Activated naive CD4-positive, alpha-beta T cell treated with anti-CD3 and anti-CD28 coated beads for 36 hours (primary cell): ENCODE results near the gene UMAD1. TPM values are rescaled to one million over a fixed set of nuclear protein-coding genes. Genes with fewer than 3 reads are reported as not detected.

Source experiments
- CTCF ChIA-PET: fragments of 350-600 bp; sonication (Branson Sonifier 250); formaldehyde crosslinking; loops from one replicate; lab custom pipeline; 2021; ENCODE audit warnings: antibody characterized with exemption; lab: Charles Lee
- DNase-seq: peaks from one replicate; pipeline ENCODE4 v3.0.0-alpha.2; 2020
- H3K27ac Mint-ChIP-seq: one replicate; pipeline ENCODE4 v1.8.0; 2021; ENCODE audit warnings: mild to moderate bottlenecking, mixed read lengths
- H3K27me3 Mint-ChIP-seq: one replicate; pipeline ENCODE4 v1.8.0; 2021; ENCODE audit warnings: low read depth, mixed read lengths
- H3K36me3 Mint-ChIP-seq: one replicate; pipeline ENCODE4 v1.8.0; 2021; ENCODE audit warnings: low read depth, mixed read lengths
- H3K4me1 Mint-ChIP-seq: one replicate; pipeline ENCODE4 v1.8.0; 2021; ENCODE audit warnings: low read depth, mixed read lengths
- H3K4me3 Mint-ChIP-seq: one replicate; pipeline ENCODE4 v1.8.0; 2021; ENCODE audit warnings: mild to moderate bottlenecking, moderate library complexity, mixed read lengths
- H3K9me3 Mint-ChIP-seq: one replicate; pipeline ENCODE4 v1.8.0; 2021; ENCODE audit warnings: mixed read lengths
- intact Hi-C: fragments of 100-400 bp; cut with micrococcal nuclease; formaldehyde crosslinking; loops from one replicate; pipeline ENCODE4 v1.15.1; 2023
- total RNA-seq, 2 experiments: library from RNA; stranded (reverse); gene quantifications; one replicate each; pipeline ENCODE4 v1.2.3, GENCODE V29; 2021

The UMAD1 gene
- total RNA-seq, 2 experiments from 2014 or later: 13.8 to 14.3 TPM

DNA sequence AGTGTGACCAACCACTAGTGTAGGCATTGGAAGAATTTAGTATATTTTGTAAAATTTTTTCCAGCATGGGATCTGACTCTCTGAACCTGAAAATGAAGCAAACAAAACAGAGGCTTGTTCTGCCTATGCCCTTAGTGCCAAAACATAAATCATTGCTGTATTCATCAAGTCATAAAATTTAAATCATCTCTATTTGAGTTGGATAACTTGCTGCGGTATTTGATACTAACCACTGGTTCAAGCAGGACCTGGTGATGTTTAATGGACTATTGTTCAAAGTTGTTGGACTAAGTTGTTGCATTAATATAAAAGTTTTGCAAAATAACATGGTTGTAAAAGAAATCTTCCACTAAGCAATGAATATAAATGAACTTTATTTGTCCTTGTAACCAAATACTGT is 97.6 kb downstream of the UMAD1 start:
- Mint-ChIP-seq H3K27ac (no peak overlapping the region), H3K9me3 (no peaks in the 10 kb centered on the region), H3K27me3 (no peaks in the 10 kb centered on the region), H3K36me3 (peaks cover 3% of the 10 kb centered on the region), H3K4me3 (no peak overlapping the region), H3K4me1 (peaks cover 9% of the 10 kb centered on the region)
- CTCF ChIA-PET: interaction anchor here (1.5 kb wide), 1 partner anchor 498 kb away, joined by 3 read pairs; no protein-coding TSS in a partner anchor
- no peak for DNase-seq
- intact Hi-C loops: no loop called here

DNA sequence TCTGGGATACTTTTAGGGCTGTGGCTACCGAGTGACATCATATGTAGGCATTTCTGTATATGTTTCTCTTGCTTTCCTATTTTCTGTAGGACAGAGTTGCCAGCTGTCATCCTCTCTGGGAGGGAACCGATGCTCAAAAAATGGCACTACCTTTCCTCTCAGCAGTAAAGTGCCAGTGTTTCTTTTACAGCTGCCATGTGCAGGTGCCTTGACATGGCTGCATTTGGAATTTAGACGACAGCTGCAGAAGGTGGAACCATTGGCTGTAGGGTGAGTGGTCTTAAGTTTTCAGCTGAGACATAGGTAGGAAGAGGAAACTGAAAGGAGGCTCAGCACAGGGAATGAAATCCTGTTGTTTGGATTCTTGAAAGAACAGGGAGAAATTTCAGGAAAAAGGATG is 98.1 kb downstream of the UMAD1 start:
- intact Hi-C loops: no loop called here
- Mint-ChIP-seq H3K4me1 (peaks cover 9% of the 10 kb centered on the region), H3K4me3 (no peak overlapping the region), H3K36me3 (peaks cover 3% of the 10 kb centered on the region), H3K27ac (no peak overlapping the region), H3K27me3 (no peaks in the 10 kb centered on the region), H3K9me3 (no peaks in the 10 kb centered on the region)
- no peak for DNase-seq
- CTCF ChIA-PET: interaction anchor here (1.5 kb wide), 1 partner anchor 497 kb away, joined by 3 read pairs; no protein-coding TSS in a partner anchor

- intact Hi-C loops: no loop called here
- no peak overlapping the region for H3K27ac Mint-ChIP-seq
- H3K27me3 Mint-ChIP-seq: no peaks in the 10 kb centered on the region
Observed at GRCh38 chr7:7739204-7740036, 98.9 kb downstream of the UMAD1 start.

GRCh38 chr7:7740037-7740355 is 99.4 kb downstream of the UMAD1 start:
- DNase-seq: no peak
- Mint-ChIP-seq H3K27ac (no peak overlapping the region), H3K9me3 (no peaks in the 10 kb centered on the region), H3K36me3 (peaks cover 3% of the 10 kb centered on the region), H3K27me3 (no peaks in the 10 kb centered on the region), H3K4me1 (peaks cover 9% of the 10 kb centered on the region), H3K4me3 (no peak overlapping the region)
- CTCF ChIA-PET: interaction anchor here (0.6 kb wide), 1 partner anchor 237 kb away, joined by 3 read pairs; no protein-coding TSS in a partner anchor
- intact Hi-C loops: no loop called here

More at GRCh38 chr7:7739204-7740036, 98.9 kb downstream of the UMAD1 start:
- H3K9me3 Mint-ChIP-seq: no peaks in the 10 kb centered on the region
- H3K4me3 Mint-ChIP-seq: no peak overlapping the region
- DNase-seq: no peak
- peaks cover 9% of the 10 kb centered on the region for H3K4me1 Mint-ChIP-seq
- H3K36me3 Mint-ChIP-seq: peaks cover 3% of the 10 kb centered on the region
- CTCF ChIA-PET: interaction anchor here (0.6 to 1.5 kb wide), 2 partner anchors 237 to 496 kb away, joined by 3 read pairs; no protein-coding TSS in a partner anchor

GRCh38 chr7:7742223-7742622 is 101.7 kb downstream of the UMAD1 start:
- no peaks in the 10 kb centered on the region for H3K9me3 Mint-ChIP-seq
- no peaks in the 10 kb centered on the region for H3K27me3 Mint-ChIP-seq
- no peak for DNase-seq
- intact Hi-C loops: no loop called here
- H3K36me3 Mint-ChIP-seq: peaks cover 3% of the 10 kb centered on the region
- peaks cover 14% of the 10 kb centered on the region for H3K4me1 Mint-ChIP-seq
- H3K4me3 Mint-ChIP-seq: no peak overlapping the region
- H3K27ac Mint-ChIP-seq: no peak overlapping the region
- CTCF ChIA-PET: interaction anchor here (0.6 kb wide), 1 partner anchor 23 kb away, joined by 3 read pairs; no protein-coding TSS in a partner anchor

GRCh38 chr7:7745258-7745657 is 104.7 kb downstream of the UMAD1 start:
- no peaks in the 10 kb centered on the region for H3K9me3 Mint-ChIP-seq
- intact Hi-C loops: no loop called here
- peaks cover 5% of the 10 kb centered on the region for H3K4me1 Mint-ChIP-seq
- H3K36me3 Mint-ChIP-seq: no peaks in the 10 kb centered on the region
- CTCF ChIA-PET: interaction anchor here (0.8 kb wide), 1 partner anchor 64 kb away, joined by 3 read pairs; no protein-coding TSS in a partner anchor
- H3K27ac Mint-ChIP-seq: no peak overlapping the region
- H3K27me3 Mint-ChIP-seq: no peaks in the 10 kb centered on the region
- H3K4me3 Mint-ChIP-seq: no peak overlapping the region
- no peak for DNase-seq

GRCh38 chr7:7745966-7746365 is 105.4 kb downstream of the UMAD1 start:
- intact Hi-C loops: no loop called here
- Mint-ChIP-seq H3K27me3 (no peaks in the 10 kb centered on the region), H3K36me3 (no peaks in the 10 kb centered on the region), H3K4me1 (peaks cover 5% of the 10 kb centered on the region), H3K9me3 (no peaks in the 10 kb centered on the region), H3K27ac (no peak overlapping the region), H3K4me3 (no peak overlapping the region)
- CTCF ChIA-PET: no interaction called here
- no peak for DNase-seq

DNA sequence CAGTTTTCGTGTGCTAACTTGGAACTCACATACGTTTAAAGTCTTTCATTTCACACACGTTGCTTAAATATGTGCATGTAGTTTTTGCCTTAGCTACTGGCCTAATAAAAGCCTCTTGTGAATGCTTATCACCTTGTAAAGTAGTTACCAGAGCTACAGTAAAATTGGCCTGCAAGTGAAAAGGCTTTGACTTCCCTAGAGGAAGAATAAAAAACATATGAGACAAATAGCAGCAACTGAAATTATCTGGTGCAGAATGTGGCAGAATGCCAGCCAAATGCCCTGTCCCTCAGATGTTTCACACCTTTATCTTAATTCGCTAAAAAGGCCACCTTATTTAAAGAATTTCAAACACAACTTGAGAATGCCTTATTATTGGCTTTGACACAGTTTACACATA is 105.9 kb downstream of the UMAD1 start:
- CTCF ChIA-PET: no interaction called here
- Mint-ChIP-seq H3K36me3 (no peaks in the 10 kb centered on the region), H3K4me3 (no peak overlapping the region), H3K4me1 (peaks cover 9% of the 10 kb centered on the region), H3K27me3 (no peaks in the 10 kb centered on the region), H3K27ac (no peak overlapping the region), H3K9me3 (no peaks in the 10 kb centered on the region)
- DNase-seq: no peak
- intact Hi-C loops: no loop called here

- no peak overlapping the region for H3K27ac Mint-ChIP-seq
- no peak overlapping the region for H3K4me3 Mint-ChIP-seq
- peaks cover 7% of the 10 kb centered on the region for H3K36me3 Mint-ChIP-seq
- DNase-seq: no peak
- no peaks in the 10 kb centered on the region for H3K9me3 Mint-ChIP-seq
- H3K4me1 Mint-ChIP-seq: peaks cover 8% of the 10 kb centered on the region
- no peaks in the 10 kb centered on the region for H3K27me3 Mint-ChIP-seq
- CTCF ChIA-PET: interaction anchor here (0.6 to 1.5 kb wide), 4 partner anchors 10 to 784 kb away, joined by 3 to 5 read pairs (median 3); no protein-coding TSS in a partner anchor
- intact Hi-C loops: no loop called here
Observed at GRCh38 chr7:7750571-7751242, 110.2 kb downstream of the UMAD1 start.

DNA sequence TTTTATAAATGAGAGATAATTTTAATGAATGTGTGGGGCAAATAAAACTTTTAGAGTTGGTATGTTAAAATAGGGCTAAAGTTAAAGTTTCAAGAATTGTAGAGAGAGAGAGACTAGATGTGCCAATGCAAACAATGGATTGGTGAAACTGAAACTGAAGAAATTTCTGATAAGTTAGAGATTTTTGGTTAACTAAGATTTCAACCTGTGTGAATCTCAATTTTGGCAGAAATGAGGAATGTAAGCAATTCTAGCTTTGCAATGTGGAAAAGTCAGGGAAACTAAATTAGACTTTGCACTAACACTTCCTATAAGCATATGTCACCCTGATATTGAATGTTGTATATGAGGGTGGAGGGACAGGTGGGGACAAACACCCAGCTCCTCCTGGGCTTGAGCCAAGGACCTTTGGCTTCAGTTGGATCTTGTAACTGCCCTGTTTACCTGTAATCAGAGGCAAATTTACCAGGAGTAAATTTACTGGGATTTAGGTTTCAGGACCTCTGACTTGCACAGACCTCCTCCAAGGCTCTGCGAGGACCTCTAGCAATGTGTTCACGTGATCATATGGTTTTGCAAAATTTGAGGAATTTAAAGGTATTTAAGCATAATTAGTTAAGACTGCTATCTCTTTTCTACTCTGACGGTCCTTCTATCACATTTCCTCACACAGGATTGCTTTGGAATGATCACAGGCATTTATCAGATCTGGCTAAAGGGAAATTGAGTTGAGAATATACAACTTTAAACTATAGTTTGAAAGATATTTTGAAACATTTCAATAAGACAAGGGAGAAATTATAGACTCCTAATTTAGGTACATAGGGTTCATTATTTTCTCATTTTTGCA is 110.9 kb downstream of the UMAD1 start:
- no peak overlapping the region for H3K4me3 Mint-ChIP-seq
- no peaks in the 10 kb centered on the region for H3K27me3 Mint-ChIP-seq
- CTCF ChIA-PET: interaction anchor here (0.6 to 1.5 kb wide), 4 partner anchors 9 to 785 kb away, joined by 3 to 5 read pairs (median 3); no protein-coding TSS in a partner anchor
- no peak for DNase-seq
- peaks cover 4% of the 10 kb centered on the region for H3K4me1 Mint-ChIP-seq
- H3K36me3 Mint-ChIP-seq: peaks cover 7% of the 10 kb centered on the region
- intact Hi-C loops: no loop called here
- no peak overlapping the region for H3K27ac Mint-ChIP-seq
- no peaks in the 10 kb centered on the region for H3K9me3 Mint-ChIP-seq

DNA sequence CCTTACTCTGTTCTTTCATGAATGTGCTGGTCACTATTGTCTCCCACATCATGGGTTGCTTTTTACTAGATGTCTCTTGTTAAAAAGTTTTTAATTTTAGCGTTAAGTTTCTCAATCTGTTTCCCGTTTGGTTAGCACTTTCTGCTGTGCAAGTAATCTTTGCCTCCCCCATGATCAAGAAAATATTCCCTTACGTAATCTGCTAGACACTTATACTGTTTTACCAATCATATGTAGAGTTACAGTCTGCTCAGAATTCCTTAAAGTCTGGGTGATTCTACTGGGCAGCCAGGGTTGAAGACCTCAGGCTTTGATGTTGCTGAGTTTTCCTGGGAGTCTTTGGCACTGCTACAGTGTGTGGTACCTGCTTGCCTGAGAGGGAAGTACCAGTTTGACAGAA is 116.0 kb downstream of the UMAD1 start:
- CTCF ChIA-PET: interaction anchor here (1.4 kb wide), 1 partner anchor 38 kb away, joined by 4 read pairs; no protein-coding TSS in a partner anchor
- DNase-seq: no peak
- no peak overlapping the region for H3K27ac Mint-ChIP-seq
- peaks cover 3% of the 10 kb centered on the region for H3K4me1 Mint-ChIP-seq
- H3K27me3 Mint-ChIP-seq: no peaks in the 10 kb centered on the region
- no peaks in the 10 kb centered on the region for H3K9me3 Mint-ChIP-seq
- no peak overlapping the region for H3K4me3 Mint-ChIP-seq
- H3K36me3 Mint-ChIP-seq: peaks cover 7% of the 10 kb centered on the region
- intact Hi-C loops: no loop called here

- Mint-ChIP-seq H3K4me3 (no peak overlapping the region), H3K27ac (no peak overlapping the region), H3K9me3 (no peaks in the 10 kb centered on the region), H3K4me1 (peaks cover 12% of the 10 kb centered on the region), H3K27me3 (no peaks in the 10 kb centered on the region), H3K36me3 (peaks cover 7% of the 10 kb centered on the region)
- CTCF ChIA-PET: interaction anchor here (0.8 to 1.4 kb wide), 2 partner anchors 39 to 77 kb away, joined by 3 to 4 read pairs; no protein-coding TSS in a partner anchor
- DNase-seq: no peak
- intact Hi-C loops: no loop called here
Observed at GRCh38 chr7:7757576-7757975, 117.0 kb downstream of the UMAD1 start.
